ENCODE measurements around the gene HDGFL3.
"Not testable (repeated sequence)": the region's sequence is repeated elsewhere in the genome, so short reads cannot be mapped to it uniquely, and the experiment has no call there.

Gene HDGFL3

DNA sequence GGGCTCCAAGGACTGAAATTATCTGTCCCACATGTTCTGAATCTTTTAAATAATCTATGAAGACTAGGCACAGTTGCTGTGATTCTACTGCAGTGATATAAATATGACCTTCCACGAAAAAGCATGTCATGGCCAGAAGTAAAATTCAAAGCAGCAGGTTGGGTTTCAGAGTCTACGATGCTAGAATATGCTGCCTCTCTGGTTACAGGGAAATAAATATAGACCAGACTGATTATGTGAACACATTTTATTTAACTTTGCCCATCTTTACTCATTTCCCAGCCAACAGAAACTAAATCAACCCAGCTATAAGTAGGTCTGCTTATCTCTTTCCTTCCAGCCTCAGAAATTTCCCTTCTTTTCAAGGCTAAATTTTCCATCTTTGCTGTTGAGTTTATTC, 120.0 kb downstream of the HDGFL3 start:
- no peak for DNase-seq (ENCODE audit: low spot score)
- TF ChIP-seq, protein P1, sequence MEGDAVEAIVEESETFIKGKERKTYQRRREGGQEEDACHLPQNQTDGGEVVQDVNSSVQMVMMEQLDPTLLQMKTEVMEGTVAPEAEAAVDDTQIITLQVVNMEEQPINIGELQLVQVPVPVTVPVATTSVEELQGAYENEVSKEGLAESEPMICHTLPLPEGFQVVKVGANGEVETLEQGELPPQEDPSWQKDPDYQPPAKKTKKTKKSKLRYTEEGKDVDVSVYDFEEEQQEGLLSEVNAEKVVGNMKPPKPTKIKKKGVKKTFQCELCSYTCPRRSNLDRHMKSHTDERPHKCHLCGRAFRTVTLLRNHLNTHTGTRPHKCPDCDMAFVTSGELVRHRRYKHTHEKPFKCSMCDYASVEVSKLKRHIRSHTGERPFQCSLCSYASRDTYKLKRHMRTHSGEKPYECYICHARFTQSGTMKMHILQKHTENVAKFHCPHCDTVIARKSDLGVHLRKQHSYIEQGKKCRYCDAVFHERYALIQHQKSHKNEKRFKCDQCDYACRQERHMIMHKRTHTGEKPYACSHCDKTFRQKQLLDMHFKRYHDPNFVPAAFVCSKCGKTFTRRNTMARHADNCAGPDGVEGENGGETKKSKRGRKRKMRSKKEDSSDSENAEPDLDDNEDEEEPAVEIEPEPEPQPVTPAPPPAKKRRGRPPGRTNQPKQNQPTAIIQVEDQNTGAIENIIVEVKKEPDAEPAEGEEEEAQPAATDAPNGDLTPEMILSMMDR (IDR thresholded peaks at IDR 0.05; ENCODE audit: extremely low read depth, missing control alignments), result no peak

DNA sequence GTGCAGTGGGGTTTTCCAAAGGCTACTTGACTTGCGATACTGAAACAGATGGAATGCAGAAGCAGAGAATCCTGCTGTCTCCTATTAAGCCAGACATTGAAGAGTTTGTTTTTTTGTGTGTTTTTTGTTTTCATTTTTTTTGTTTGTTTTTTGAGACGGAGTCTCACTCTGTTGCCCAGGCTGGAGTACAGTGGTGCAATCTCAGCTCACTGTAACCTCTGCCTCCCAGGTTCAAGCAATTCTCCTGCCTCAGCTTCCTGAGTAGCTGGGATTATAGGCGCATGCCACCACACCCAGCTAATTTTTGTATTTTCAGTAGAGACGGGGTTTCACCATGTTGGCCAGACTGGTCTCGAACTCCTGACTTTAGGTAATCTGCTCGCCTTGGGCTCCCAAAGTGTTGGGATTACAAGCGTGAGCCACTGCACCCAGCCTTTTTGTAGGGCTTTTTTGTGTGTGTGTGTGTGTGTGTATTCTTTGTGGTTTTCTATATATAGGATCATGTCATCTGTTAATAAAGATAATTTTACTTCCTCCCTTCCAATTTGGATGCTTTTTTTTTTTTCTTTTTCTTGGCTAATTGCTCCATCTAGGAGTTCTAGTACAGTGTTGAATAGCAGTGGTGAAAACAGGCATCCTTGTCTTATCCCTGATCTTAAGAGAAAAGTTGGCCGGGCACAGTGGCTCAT, 121.6 kb downstream of the HDGFL3 start:
- not testable (repeated sequence) for DNase-seq (ENCODE audit: low spot score)

DNA sequence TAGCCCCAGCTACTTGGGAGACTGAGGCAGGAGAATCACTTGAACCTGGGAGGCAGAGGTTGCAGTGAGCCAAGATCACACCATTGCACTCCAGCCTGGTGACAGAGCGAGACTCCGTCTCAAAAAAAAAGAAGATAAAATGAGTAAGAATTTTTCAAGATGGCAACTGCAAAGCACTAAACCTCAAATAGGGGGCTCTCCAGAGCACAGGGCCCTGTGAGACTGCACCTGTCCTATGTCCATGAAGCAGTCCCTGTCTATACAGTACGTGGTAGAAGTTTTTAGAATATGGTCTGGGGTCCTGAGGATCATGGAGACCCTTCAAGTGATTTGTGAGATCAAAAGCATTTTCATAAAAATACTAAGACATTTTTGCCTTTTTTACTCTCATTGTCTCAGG, 122.2 kb downstream of the HDGFL3 start:
- not testable (repeated sequence) for DNase-seq (ENCODE audit: low spot score)

DNA sequence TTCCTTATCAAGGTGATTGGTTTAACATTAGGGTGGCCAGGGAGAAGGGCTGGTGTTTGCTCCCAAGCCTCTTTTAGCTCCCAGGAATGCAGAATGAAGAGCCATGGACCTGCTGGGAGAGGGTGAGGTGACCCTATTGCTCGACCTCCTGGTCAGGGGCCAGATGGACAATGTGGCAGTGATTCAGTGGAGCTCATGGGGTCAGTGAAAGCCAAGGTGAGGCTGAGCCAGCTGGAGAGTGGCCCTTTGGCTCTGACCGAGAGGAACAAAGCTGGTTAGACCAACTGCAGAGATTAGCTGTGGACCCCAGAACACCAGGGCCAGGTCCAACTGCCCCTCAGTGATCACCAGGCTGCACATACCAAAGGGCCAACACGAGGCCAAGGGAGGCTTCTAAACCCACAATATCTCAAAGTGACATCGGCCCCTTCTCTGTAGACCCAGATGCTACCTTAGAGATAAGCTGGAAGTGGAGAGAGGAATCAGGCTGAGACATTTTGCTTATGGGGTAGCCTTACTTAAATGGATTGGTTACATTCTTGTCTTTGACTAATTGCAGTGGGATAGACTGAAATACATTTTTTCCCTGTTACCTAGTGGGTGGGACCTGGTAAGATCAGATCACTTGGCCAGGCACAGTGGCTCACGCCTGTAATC, 124.8 kb downstream of the HDGFL3 start:
- no peak for DNase-seq (ENCODE audit: low spot score)
- TF ChIP-seq, protein P1 (IDR thresholded peaks at IDR 0.05; ENCODE audit: extremely low read depth, missing control alignments), result no peak

DNA sequence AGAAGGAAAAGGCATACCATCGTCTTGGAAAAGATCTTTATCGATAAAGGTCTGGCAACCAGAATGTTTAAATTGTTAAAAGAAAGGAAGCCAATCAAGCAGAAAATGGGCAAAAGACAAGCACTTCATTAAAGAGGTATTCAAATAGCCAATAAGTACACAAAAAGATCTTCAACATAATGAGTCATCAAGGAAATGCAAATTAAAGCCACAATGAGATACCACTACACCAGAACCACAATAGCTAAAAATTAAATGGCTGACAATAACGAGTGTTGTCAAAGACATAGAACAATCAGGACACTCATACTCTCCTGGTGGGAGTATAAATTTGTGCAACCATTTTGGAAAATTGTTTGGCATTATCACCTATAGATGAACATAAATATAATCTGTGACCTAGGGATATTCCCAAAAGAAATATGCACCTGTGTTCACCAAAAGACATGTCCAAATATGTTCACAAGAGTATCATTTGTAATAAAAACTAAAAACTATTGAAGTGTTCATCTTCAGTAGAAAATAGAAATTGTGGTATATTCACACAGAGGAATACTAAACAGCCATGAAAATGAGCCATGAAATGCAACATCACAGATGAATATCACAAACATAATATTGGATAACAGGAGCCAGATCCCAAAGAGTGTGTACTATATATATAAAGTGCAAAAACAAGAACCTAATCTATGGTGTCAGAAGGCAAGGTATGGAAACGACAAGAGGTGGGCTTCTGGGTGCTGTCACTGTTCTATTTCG, 126.2 kb downstream of the HDGFL3 start:
- TF ChIP-seq, protein P1 (IDR thresholded peaks at IDR 0.05; ENCODE audit: extremely low read depth, missing control alignments), result no peak
- no peak for DNase-seq (ENCODE audit: low spot score)

DNA sequence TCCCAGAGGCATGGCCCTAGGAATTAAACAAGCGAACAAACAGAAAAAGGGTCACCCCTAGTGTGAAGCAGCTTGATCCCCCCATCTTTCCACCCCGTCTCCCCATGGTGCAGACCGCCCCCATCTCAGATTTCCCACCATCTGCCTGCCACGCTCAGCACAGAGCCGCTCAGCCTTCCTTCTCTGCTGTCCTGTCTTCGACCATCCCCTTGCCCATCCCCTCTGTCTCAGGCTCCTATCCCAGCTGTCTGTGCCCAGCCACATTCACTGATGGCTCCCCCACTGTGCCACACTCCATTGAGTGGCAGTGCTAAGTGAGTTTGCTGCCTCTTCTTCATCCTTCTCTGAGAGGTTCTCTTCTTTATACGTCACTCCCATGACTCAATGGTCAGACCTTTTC, 128.9 kb downstream of the HDGFL3 start:
- DNase-seq (ENCODE audit: low spot score), result no peak
- TF ChIP-seq, protein P1 (IDR thresholded peaks at IDR 0.05; ENCODE audit: extremely low read depth, missing control alignments), result no peak
